Stimulated activated CD4-positive, alpha-beta T cell treated with anti-CD3 and anti-CD28 coated beads, Interleukin-2, amount 100 ng/mL, for 48 hours (primary cell): Measurements from ENCODE around the gene EZH2.

ENCODE experiments used
- DNase-seq, 2 donors: peaks; one replicate each; pipeline ENCODE4 v3.0.0-alpha.2; 2020

EZH2 gene

GRCh38 chr7:148852272-148852671, 31.8 kb downstream of the EZH2 start:
- no peak for DNase-seq

GRCh38 chr7:148850564-148850963, 33.5 kb downstream of the EZH2 start:
- no peak for DNase-seq

GRCh38 chr7:148849393-148850098, 34.5 kb downstream of the EZH2 start:
- no peak for DNase-seq

DNA sequence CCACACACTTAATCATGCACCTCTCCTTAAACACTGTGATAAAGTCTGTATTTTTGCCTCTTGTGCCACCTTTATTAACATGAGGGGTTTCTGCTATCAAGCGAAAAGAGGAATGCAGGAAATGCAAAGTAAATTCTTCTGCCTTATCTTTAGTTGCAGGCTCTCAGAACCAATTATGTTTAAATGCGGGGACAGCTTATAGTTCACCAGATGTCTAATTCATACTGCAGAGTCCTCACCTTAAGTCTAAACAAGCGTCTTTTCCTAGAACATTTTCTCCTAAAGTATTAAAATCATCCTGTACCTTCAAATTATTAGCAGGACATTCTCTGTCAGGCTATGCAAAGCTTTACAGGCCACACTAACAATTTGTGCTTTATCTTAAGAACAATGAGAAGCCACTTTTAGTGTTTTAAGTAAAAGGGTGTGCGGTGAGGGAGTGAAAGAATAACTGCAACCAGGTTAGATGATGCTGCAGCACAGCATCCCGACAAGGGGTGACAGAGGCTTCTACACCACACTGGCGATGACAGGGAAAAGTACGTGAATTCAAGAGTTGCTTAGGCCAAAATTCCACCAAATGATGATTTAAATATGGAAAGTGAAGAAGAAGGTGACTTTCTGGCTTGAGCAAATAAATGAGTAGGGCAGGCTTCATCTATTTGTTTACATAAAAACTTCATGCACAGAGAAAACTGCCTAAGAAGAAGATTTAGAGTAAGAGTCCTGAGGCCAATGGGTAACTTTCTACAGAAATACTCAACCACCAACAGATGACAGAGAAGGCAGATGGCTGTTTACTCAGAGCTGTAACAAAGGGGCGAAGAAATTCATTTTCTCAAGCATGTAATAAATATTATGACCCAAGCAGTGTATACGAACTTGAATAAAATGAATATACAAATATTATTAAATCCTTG, 36.0 kb downstream of the EZH2 start:
- DNase-seq, result no peak

- DNase-seq, result no peak
Measured at GRCh38 chr7:148838905-148839304, 45.2 kb downstream of the EZH2 start.

DNA sequence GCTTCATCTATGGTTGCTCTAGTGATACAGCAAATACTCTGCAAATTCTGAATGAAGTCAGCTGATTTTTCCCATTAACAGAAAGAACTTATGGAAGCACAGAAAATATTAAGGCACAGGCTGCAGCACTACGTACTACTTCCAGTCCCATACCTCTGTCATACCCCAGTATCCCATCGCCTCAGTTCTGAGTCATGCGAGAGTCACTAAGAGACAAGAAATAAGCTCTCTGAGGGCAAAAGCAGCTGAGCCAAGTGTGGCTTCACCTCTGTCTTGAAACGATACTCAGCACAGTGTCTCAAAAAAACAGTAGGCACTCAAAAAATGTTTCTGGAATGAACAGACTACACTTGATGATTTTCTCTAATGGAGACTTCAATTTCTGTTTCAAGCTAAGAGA, 48.2 kb downstream of the EZH2 start:
- no peak for DNase-seq

DNA sequence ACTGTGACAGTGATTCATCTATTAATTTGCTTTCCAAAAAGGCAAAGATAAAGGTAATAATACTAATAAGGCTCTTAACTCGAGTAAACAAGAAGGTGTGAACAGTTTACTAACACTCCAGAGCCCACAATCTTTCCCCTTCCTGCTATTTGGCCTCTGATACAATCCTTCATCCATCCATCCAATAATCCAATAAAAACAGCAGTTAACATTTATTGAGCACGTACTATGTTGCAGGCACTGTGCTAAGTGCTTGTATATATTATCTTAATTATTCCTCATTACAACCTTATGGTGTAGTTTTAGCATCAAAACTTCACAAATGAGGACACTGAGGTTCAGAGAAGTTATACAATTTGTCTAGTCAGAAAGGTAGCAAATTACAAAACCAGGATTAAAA, 49.5 kb downstream of the EZH2 start:
- DNase-seq, result no peak

DNA sequence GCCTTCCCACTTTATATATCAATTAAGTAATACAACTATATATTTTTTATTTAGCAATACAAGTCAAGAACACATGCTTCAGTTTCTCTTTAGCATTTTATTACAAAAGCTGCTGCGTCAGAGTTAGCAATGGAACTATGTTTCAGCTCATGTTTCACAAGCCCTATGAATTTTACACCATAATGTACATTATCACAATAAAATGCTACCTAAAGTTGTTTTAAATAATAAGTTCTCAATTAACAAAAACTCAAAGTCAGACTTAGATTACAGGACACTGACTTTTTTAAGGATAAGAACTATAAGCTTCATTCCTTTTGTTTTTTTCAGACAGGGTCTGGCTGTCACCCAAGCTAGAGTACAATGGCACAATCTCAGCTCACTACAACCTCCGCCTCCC, 52.3 kb downstream of the EZH2 start:
- no peak for DNase-seq

DNA sequence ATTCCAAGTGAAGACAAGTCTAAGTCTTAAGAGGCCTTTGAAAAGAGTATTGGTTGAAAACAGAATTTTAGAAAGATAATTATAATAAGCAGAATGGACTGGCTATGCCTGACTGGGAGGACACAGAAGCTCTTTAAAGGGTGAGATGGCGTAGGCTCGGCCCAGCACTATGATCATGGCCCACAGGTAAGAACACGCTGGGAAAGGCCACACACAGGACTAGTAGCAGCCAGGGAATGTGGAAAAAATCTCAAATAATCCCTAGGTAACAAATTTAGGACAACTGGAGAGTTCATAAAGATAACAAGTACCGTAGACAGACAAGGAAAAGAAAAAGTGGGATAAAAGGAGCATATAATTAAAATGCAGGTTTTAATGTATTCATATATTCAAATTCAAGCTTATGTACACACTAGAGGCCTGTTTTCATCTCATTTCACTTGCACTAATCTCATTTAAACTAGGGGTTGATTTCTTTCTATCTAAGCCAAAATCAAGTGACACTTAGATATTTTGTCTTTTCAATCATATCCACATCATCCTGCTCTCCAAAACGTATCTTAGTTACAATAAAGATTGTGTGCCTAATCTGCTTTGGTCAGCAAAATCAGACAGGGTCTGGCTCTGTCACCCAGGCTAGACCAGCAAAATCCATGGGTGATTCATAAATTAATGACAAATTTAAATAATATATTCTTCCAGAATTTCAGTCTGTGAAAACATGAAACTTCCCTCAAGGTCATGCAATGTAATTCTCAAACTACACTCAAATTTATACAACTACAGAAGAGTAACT, 53.0 kb downstream of the EZH2 start:
- no peak for DNase-seq

DNA sequence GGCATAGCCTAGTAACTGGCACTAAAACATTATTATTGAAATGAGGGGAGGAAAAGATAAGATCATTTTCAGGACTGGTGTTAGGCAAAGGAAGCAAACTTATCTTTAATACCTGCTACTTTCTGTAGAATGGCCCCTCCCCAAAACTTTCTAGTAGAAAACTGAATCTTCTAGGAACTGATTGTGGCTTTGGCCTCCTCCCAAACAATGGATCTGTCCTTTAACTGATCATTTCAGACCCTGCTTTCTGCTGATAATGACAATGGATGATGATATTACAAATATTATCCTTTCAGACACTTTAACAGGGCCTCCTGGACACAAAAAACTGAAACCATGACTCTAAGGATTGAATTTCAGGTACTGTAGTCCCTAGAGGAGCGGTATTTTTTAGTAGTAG, 55.1 kb downstream of the EZH2 start:
- DNase-seq, result no peak

- DNase-seq, result no peak
Measured at GRCh38 chr7:148825338-148825737, 58.8 kb downstream of the EZH2 start.

GRCh38 chr7:148824864-148825263, 59.2 kb downstream of the EZH2 start:
- no peak for DNase-seq

DNA sequence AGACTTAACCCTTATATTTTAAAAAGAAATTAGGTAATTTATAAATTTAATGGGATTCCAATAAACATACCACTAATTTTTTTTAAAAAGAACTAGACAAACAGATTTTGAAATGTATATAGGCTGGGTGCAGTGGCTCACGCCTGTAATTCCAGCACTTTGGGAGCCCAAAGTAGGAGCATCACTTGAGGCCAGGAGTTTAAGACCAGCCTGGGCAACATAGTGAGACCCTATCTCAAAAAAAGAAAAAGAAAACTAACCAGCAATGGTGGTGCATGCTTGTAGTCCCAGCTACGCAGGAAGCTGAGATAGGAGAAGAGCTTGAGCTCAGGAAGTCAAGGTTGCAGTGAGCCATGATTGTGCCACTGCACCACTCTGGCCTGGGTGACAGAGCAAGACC, 62.7 kb downstream of the EZH2 start:
- DNase-seq, result no peak

DNA sequence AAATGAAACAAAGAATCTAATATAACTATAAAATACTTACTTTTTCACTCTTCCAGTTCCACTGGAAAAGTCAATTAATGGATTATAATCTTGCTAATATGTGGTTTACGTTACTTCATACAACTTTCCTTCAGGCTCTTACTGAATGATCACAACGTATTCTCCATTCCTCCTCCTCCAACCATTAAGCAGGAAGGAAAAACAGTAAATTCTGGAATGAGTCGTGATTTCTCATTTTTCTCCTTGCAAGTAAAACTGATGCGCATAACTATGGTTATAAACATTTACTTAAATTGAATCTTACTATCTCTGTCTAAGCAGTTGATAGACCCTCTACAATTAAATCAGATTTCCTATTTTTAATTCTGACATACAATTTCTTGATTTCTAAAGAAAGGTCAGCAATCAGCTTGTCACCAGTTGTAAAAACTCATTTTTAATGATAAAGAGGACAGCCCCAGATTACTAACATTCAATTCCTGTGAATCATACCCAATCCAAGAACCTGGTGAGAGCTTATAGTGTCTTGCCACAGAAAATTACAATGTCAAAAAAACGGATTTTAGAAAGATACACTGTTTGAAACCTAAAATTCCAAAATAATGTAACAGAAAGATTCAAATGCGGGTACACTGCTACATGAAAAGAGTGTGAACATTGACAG, 64.3 kb downstream of the EZH2 start:
- DNase-seq, result no peak

GRCh38 chr7:148815612-148816011, 68.5 kb downstream of the EZH2 start:
- DNase-seq, result no peak

DNA sequence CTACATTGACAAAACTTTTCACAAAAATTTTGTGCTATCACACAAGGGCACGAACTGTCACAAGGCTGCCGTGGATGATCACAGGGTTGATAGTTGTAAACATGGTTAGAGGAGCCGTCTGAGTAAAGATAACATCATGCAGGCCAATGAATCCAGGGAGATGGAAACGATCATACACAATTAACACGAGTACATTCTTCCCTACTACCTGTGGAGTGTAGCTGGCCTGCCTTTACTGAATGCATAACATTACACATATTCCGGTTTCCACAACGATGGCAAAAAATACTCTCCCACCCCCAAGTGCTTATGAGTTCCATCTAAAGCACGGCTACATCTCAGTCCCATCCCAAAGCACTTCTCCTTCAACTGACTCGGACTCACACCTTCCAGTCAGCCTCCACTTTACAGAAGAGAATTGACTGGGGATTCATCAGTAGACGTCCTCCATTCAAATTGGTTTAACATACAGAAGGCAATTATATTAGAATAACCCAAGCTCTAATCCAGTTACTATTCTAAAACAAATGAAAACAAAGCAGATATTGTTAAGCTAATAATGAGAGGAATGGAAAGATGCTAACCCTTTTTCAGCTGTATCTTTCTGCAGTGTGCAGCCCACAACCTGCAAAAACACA, 69.0 kb downstream of the EZH2 start:
- no peak for DNase-seq

DNA sequence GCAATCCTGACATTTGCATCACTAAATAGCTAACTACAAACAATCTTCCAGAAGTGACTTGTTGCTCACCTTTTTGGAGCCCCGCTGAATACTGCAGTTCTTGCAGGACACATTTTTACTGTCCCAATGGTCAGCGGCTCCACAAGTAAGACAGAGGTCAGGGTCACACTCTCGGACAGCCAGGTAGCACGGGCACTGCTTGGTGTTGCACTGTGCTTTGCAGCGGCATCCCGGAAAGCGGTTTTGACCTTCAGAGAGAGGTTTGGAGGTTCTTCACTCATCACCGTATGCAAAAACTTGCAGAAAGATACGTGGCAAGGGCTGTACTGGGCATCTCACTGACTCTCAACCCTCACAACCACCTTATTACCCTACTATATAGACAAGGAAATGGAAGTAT, 70.2 kb downstream of the EZH2 start:
- no peak for DNase-seq

- DNase-seq, result no peak
Measured at GRCh38 chr7:148811892-148812291, 72.2 kb downstream of the EZH2 start.

DNA sequence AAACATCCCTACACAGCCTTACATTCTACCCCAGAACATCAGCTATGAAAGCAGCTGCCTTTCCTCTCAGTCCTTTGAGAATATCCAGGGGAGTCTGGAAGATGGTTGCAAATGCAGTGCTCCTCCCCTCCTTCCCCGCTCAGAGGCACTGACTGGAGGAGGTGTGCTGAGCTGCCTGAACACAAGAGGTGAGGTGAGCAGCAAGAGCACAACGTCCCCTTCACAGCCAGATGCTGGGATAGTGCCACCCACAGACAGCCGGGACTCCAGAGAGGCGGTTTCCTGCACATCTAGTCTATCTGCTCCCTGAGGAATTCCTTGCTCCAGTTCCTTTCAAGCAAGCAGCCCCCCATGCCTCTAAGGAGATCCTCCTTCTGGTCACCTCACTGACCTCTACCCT, 74.2 kb downstream of the EZH2 start:
- no peak for DNase-seq

- DNase-seq, result no peak
Measured at GRCh38 chr7:148807436-148807835, 76.7 kb downstream of the EZH2 start.

DNA sequence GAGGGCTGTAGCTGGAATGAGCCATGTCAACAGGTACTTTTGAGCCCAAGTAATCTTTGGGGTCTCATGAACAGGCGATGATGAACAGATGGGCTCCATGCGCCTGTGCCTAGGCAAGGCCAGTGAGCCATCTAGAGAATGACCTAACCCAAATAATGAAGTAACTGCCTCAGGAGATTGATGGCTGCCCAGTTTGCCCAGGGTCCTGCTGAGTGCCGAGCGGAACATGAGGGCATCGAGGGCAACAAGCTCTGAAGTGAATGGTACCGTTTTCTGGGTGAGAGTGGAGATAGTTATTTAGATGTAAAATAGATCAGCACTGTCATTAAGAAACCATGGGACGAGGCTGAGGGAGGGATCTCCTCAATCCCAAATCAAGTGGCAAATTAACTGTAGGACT, 77.9 kb downstream of the EZH2 start:
- DNase-seq, result no peak
